ENCODE measurements around the gene COL18A1. TPM values are rescaled to one million over a fixed set of nuclear protein-coding genes. Genes with fewer than 3 reads are reported as not detected.
A peak's percentile ranks its signal among the peaks of the same experiment; 100 is the strongest.

COL18A1 gene
- total and polyA plus RNA-seq, 7 donors = 4.4 to 197 (median 39.7) TPM

GRCh38 chr21:45516671-45517151 is 111.7 kb downstream of the COL18A1 start:
- intact Hi-C loops (cut with DNase I) = no loop called here
- no peaks in the 10 kb centered on the region for H3K27me3 ChIP-seq
- H3K4me1 ChIP-seq = no peaks in the 10 kb centered on the region
- no peak overlapping the region for H3K27ac ChIP-seq
- H3K36me3 ChIP-seq = peaks cover 0 to 5% (median 0%) of the 10 kb centered on the region in 4 donors
- no peak for TF ChIP-seq POLR2A (IDR thresholded peaks at IDR 0.05)
- no peak for TF ChIP-seq POLR2AphosphoS5 (IDR thresholded peaks at IDR 0.05)
- TF ChIP-seq EP300 (IDR thresholded peaks at IDR 0.05) = no peak
- TF ChIP-seq CTCF (IDR thresholded peaks at IDR 0.05) = no peak
- H3K4me3 ChIP-seq = no peak overlapping the region
- 92 to 96% methylated on average over 14 of the region's 14 CpGs for WGBS, 2 donors
- peak; percentile 52 for DNase-seq
- peaks cover 2 to 14% (median 8%) of the 10 kb centered on the region in 4 donors for H3K9me3 ChIP-seq

GRCh38 chr21:45517249-45518065 is 112.5 kb downstream of the COL18A1 start:
- no peak overlapping the region for H3K27ac ChIP-seq
- no peak for TF ChIP-seq POLR2A (IDR thresholded peaks at IDR 0.05)
- TF ChIP-seq EP300 (IDR thresholded peaks at IDR 0.05) = no peak
- TF ChIP-seq POLR2AphosphoS5 (IDR thresholded peaks at IDR 0.05) = no peak
- TF ChIP-seq CTCF (IDR thresholded peaks at IDR 0.05) = no peak
- WGBS, 2 donors = 88 to 93% methylated on average over 15 of the region's 15 CpGs

GRCh38 chr21:45518742-45519141 is 113.8 kb downstream of the COL18A1 start:
- H3K36me3 ChIP-seq = peaks cover 0 to 3% (median 0%) of the 10 kb centered on the region in 4 donors
- TF ChIP-seq POLR2A (IDR thresholded peaks at IDR 0.05) (no peak), EP300 (IDR thresholded peaks at IDR 0.05) (no peak), POLR2AphosphoS5 (IDR thresholded peaks at IDR 0.05) (no peak), CTCF (IDR thresholded peaks at IDR 0.05) (no peak)
- no peaks in the 10 kb centered on the region for H3K4me1 ChIP-seq
- H3K4me3 ChIP-seq = no peak overlapping the region
- intact Hi-C loops (cut with DNase I) = no loop called here
- no peak for DNase-seq
- no peaks in the 10 kb centered on the region for H3K27me3 ChIP-seq
- peaks cover 2 to 14% (median 8%) of the 10 kb centered on the region in 4 donors for H3K9me3 ChIP-seq
- no peak overlapping the region for H3K27ac ChIP-seq
- WGBS, 2 donors = 96 to 98% methylated on average over 2 of the region's 2 CpGs

More at GRCh38 chr21:45517249-45518065, 112.5 kb downstream of the COL18A1 start:
- peak; percentile 55 for DNase-seq
- Histone ChIP-seq H3K4me1 (no peaks in the 10 kb centered on the region), H3K27me3 (no peaks in the 10 kb centered on the region), H3K4me3 (no peak overlapping the region), H3K36me3 (peaks cover 0 to 3% (median 0%) of the 10 kb centered on the region in 4 donors), H3K9me3 (peaks cover 2 to 14% (median 8%) of the 10 kb centered on the region in 4 donors)
- intact Hi-C loops (cut with DNase I) = no loop called here

GRCh38 chr21:45519182-45519581 is 114.2 kb downstream of the COL18A1 start:
- Histone ChIP-seq H3K27me3 (no peaks in the 10 kb centered on the region), H3K4me1 (no peaks in the 10 kb centered on the region), H3K9me3 (peaks cover 2 to 14% (median 8%) of the 10 kb centered on the region in 4 donors), H3K27ac (no peak overlapping the region), H3K36me3 (peaks cover 0 to 3% (median 0%) of the 10 kb centered on the region in 4 donors), H3K4me3 (no peak overlapping the region)
- intact Hi-C loops (cut with DNase I) = no loop called here
- 94 to 97% methylated on average over 4 of the region's 4 CpGs for WGBS, 2 donors
- TF ChIP-seq CTCF (IDR thresholded peaks at IDR 0.05) (no peak), POLR2A (IDR thresholded peaks at IDR 0.05) (no peak), POLR2AphosphoS5 (IDR thresholded peaks at IDR 0.05) (no peak), EP300 (IDR thresholded peaks at IDR 0.05) (no peak)
- no peak for DNase-seq

Data from sigmoid colon (tissue), 7 donors.